ENCODE measurements around the gene TMEM178A. TPM values are rescaled to one million over a fixed set of nuclear protein-coding genes. Genes with fewer than 3 reads are reported as not detected.
A peak's percentile ranks its signal among the peaks of the same experiment; 100 is the strongest.

Gene TMEM178A
- total RNA-seq, 1 donor: 0.72 TPM

DNA sequence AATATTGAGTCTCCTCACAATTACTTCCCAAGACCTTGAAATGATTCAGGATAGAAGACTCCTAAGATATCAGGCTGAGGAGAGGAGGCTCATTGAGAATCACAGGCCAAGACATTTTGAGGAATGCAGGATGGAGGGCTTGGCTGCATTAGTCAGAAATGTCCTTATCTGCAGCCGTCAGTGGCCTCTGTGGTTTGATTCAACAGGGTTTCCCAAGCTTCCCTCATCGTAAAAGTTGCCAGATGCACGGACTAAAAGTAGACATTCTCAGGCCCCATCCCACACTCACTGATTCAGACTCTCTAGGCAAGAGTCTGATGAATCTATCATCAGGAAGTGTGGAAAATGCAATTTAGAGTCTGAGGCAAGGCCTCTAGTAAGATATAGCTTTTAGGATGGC is 34.0 kb upstream of the TMEM178A start:
- Histone ChIP-seq H4K20me1 (ENCODE audit: insufficient read depth, low read length) (no peaks in the 10 kb centered on the region), H3K4me3 (ENCODE audit: insufficient read depth, low read length) (no peak overlapping the region), H3K4me2 (ENCODE audit: insufficient read depth, low read length) (peak overlapping the region; percentile 41), H3K4me1 (ENCODE audit: insufficient read depth, low read length) (peaks cover 30% of the 10 kb centered on the region), H3K36me3 (ENCODE audit: insufficient read depth, low read length) (no peaks in the 10 kb centered on the region), H3K27me3 (ENCODE audit: insufficient read depth, low read length) (no peaks in the 10 kb centered on the region), H3K9me3 (ENCODE audit: low read depth, low read length) (no peaks in the 10 kb centered on the region), H3K27ac (ENCODE audit: low read depth, low read length) (peak overlapping the region; percentile 91), H3K79me2 (ENCODE audit: insufficient read depth, low read length) (no peaks in the 10 kb centered on the region), H2AFZ (ENCODE audit: low read length) (peak overlapping the region; percentile 23)
- peak; percentile 96 for DNase-seq (ENCODE audit: insufficient read length, low spot score, missing footprints)
- TF ChIP-seq, protein P1, sequence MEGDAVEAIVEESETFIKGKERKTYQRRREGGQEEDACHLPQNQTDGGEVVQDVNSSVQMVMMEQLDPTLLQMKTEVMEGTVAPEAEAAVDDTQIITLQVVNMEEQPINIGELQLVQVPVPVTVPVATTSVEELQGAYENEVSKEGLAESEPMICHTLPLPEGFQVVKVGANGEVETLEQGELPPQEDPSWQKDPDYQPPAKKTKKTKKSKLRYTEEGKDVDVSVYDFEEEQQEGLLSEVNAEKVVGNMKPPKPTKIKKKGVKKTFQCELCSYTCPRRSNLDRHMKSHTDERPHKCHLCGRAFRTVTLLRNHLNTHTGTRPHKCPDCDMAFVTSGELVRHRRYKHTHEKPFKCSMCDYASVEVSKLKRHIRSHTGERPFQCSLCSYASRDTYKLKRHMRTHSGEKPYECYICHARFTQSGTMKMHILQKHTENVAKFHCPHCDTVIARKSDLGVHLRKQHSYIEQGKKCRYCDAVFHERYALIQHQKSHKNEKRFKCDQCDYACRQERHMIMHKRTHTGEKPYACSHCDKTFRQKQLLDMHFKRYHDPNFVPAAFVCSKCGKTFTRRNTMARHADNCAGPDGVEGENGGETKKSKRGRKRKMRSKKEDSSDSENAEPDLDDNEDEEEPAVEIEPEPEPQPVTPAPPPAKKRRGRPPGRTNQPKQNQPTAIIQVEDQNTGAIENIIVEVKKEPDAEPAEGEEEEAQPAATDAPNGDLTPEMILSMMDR (IDR thresholded peaks at IDR 0.05; ENCODE audit: extremely low read depth, low read depth, low read length): no peak

DNA sequence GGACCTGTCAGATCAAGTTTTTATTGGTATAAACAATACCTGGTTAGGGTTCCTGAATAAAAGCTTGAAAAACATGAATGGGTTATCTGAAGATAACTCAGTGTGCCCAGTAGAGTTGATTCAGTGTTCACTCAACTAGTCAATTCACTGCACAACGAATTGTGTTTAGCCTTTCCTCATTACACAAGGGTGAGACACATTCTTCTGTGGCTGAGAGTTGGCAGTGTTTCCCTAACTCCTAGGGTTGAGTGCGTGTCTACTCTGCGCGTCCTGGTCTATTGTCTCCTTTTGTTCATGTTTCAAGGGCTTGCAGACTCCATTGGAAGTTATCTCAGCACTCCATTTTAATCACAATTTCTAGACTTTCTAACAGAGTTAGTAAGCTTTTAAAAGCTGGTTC is 32.8 kb upstream of the TMEM178A start:
- Histone ChIP-seq H3K79me2 (ENCODE audit: insufficient read depth, low read length) (no peaks in the 10 kb centered on the region), H3K36me3 (ENCODE audit: insufficient read depth, low read length) (no peaks in the 10 kb centered on the region), H3K4me2 (ENCODE audit: insufficient read depth, low read length) (no peak overlapping the region), H2AFZ (ENCODE audit: low read length) (no peak overlapping the region), H3K4me1 (ENCODE audit: insufficient read depth, low read length) (peaks cover 30% of the 10 kb centered on the region), H3K9me3 (ENCODE audit: low read depth, low read length) (no peaks in the 10 kb centered on the region), H3K27me3 (ENCODE audit: insufficient read depth, low read length) (no peaks in the 10 kb centered on the region), H4K20me1 (ENCODE audit: insufficient read depth, low read length) (no peaks in the 10 kb centered on the region), H3K27ac (ENCODE audit: low read depth, low read length) (peak overlapping the region; percentile 91), H3K4me3 (ENCODE audit: insufficient read depth, low read length) (no peak overlapping the region)
- peak; percentile 93 for DNase-seq (ENCODE audit: insufficient read length, low spot score, missing footprints)
- TF ChIP-seq, protein P1 (IDR thresholded peaks at IDR 0.05; ENCODE audit: extremely low read depth, low read depth, low read length): no peak

DNA sequence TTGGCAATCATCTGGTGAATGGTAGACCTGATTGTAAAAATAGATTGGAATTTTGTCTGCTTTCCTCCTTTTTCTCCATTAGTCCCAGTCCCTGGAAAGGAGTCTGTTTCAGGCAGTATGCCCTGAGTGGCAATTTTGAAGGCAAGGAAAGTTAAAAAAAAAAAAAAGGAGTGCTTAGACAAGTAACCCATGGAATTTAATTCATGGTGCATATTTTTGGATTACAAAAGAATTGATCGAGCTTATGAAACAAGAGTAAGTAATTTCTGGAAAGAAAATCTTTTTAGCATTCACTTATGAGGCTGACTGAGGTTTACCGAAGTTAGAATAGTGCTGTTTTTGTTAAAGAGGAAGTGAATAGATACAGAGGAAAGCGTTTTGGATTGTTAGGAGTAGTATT is 29.4 kb upstream of the TMEM178A start:
- TF ChIP-seq, protein P1 (IDR thresholded peaks at IDR 0.05; ENCODE audit: extremely low read depth, low read depth, low read length): no peak
- no peak overlapping the region for H3K4me3 ChIP-seq (ENCODE audit: insufficient read depth, low read length)
- H2AFZ ChIP-seq (ENCODE audit: low read length): no peak overlapping the region
- no peak for DNase-seq (ENCODE audit: insufficient read length, low spot score, missing footprints)
- H3K9me3 ChIP-seq (ENCODE audit: low read depth, low read length): no peaks in the 10 kb centered on the region
- no peak overlapping the region for H3K27ac ChIP-seq (ENCODE audit: low read depth, low read length)
- no peaks in the 10 kb centered on the region for H3K79me2 ChIP-seq (ENCODE audit: insufficient read depth, low read length)
- no peaks in the 10 kb centered on the region for H3K27me3 ChIP-seq (ENCODE audit: insufficient read depth, low read length)
- H3K36me3 ChIP-seq (ENCODE audit: insufficient read depth, low read length): no peaks in the 10 kb centered on the region
- no peaks in the 10 kb centered on the region for H4K20me1 ChIP-seq (ENCODE audit: insufficient read depth, low read length)
- H3K4me1 ChIP-seq (ENCODE audit: insufficient read depth, low read length): peaks cover 25% of the 10 kb centered on the region
- no peak overlapping the region for H3K4me2 ChIP-seq (ENCODE audit: insufficient read depth, low read length)

DNA sequence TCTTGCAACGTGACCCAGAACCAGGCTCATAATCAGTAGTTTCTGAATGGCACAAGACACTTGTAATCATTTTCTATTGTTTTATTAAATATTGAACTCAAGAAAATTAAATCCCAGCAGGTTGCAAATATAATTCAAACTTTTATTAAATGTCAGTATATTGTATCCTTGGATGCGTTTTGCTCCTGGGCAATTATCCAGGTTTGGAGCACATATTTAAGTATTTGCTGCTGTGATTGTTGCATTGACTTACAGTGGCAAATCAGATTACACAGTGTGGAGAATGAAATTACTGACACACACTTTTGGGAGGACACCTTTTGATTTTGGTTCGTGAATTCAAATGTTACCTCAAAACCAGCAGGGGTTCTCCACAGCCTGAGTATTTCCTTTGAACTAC is 27.1 kb upstream of the TMEM178A start:
- Histone ChIP-seq H3K4me2 (ENCODE audit: insufficient read depth, low read length) (no peak overlapping the region), H2AFZ (ENCODE audit: low read length) (no peak overlapping the region), H4K20me1 (ENCODE audit: insufficient read depth, low read length) (no peaks in the 10 kb centered on the region), H3K79me2 (ENCODE audit: insufficient read depth, low read length) (no peaks in the 10 kb centered on the region), H3K27ac (ENCODE audit: low read depth, low read length) (no peak overlapping the region), H3K27me3 (ENCODE audit: insufficient read depth, low read length) (no peaks in the 10 kb centered on the region), H3K4me1 (ENCODE audit: insufficient read depth, low read length) (peaks cover 13% of the 10 kb centered on the region), H3K36me3 (ENCODE audit: insufficient read depth, low read length) (no peaks in the 10 kb centered on the region), H3K4me3 (ENCODE audit: insufficient read depth, low read length) (no peak overlapping the region), H3K9me3 (ENCODE audit: low read depth, low read length) (no peaks in the 10 kb centered on the region)
- DNase-seq (ENCODE audit: insufficient read length, low spot score, missing footprints): no peak
- TF ChIP-seq, protein P1 (IDR thresholded peaks at IDR 0.05; ENCODE audit: extremely low read depth, low read depth, low read length): no peak

Measured in osteoblast (primary cell).